Right lobe of liver (tissue), 4 donors: ENCODE measurements around the gene CES5A.

Source experiments
- CTCF ChIP-seq, 4 donors: fragments of 200-600 bp in 3 of 4; fragments of 450-650 bp in 1 of 4; IDR thresholded peaks; one replicate each; pipeline versions ENCODE4 v1.5.1 to v1.8.0; 2016 to 2022; ENCODE audit warnings: antibody characterized with exemption in 4 of 4, mild to moderate bottlenecking in 2 of 4
- POLR2A ChIP-seq: fragments of 450-650 bp; IDR thresholded peaks from one replicate; pipeline ENCODE4 v1.6.1; 2017; ENCODE audit warnings: antibody characterized with exemption, mild to moderate bottlenecking
- donor health status: DM: no; HTN: no; CAD: no.
- donor health status: DM: no; HTN: no; CAD: no.
- donor health status: DM: no; HTN: yes; CAD: no.

GRCh38 chr16:55868980-55869379, 6.2 kb downstream of the CES5A start:
- TF ChIP-seq CTCF (IDR thresholded peaks at IDR 0.05) (no peak), POLR2A (no peak)
